ENCODE data around the gene RPA1.
"Not testable (repeated sequence)": the region's sequence is repeated elsewhere in the genome, so short reads cannot be mapped to it uniquely, and the experiment has no call there.

Gene RPA1

GRCh38 chr17:1880851-1881630, 51.2 kb downstream of the RPA1 start:
- DNase-seq = peak in 1 of 2 donors; percentile 55

GRCh38 chr17:1882836-1883235, 53.0 kb downstream of the RPA1 start:
- no peak for DNase-seq

DNA sequence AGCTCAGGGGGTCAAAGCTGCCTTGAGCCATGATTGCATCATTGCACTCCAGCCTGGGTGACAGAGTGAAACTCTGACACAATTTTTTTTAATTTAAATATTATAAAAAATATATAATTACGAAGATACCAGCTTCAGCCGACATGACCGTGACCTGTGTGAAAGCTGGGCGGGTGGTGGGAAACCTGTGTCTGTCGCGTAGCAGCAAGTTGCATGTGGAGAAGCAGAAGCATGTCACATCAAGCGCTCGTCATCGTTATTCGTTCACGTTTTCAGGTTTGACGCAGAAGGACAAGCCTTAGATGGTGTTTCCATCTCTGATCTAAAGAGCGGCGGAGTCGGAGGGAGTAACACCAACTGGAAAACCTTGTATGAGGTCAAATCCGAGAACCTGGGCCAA, 53.7 kb downstream of the RPA1 start:
- no peak for DNase-seq

- no peak for DNase-seq
Measured at GRCh38 chr17:1888741-1889140, 58.9 kb downstream of the RPA1 start.

DNA sequence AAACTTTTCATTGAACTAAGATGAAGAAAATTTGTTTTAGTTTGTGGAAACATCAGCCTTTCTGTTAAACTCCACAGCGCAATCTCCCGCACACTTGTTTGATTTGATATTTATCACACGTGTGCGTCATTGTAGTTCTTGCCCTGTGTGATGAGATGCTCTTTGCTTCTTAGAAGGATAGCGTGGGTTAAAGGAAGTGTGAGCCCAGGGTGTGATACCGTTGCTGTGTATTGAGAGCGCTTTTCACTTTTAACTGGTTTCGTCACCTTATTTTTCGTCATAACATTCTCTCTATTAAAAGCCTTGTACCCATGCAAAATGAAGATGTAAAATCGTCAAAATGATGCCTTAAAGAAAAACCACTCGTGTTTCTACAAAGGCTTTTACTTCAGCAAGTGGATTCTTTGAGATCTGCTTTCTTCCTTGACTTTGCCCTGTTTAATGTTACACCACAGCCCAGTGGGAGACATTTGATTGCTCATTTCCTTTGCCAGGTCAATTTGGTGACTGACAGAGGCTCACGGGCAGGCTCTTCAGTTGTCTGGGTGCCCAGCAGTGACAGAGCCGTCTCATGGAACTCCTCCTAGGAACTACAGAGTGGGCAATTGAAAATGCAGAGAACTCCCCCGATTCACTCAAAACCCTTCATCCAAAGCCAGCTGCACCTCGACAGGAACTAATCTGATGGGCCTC, 61.1 kb downstream of the RPA1 start:
- no peak for DNase-seq

- no peak for DNase-seq
Measured at GRCh38 chr17:1894753-1895339, 65.0 kb downstream of the RPA1 start.

DNA sequence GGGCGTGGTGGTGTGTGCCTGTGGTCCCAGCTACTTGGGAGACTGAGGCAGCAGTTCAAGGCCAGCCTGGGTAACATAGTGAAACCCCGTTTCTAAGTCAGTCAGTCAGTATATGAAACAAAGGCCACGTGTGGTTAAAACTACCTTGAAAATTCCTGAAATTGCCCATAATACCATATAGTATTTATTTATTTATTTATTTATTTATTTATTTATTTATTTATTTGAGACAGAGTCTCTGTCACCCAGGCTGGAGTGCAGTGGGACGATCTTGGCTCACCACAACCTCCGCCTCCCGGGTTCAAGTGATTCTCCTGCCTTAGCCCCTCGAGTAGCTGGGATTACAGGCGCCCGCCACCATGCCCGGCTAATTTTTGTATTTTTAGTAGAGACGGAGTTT, 65.7 kb downstream of the RPA1 start:
- not testable (repeated sequence) for DNase-seq

- DNase-seq = no peak
Measured at GRCh38 chr17:1896243-1897104, 66.7 kb downstream of the RPA1 start.

- no peak for DNase-seq
Measured at GRCh38 chr17:1897105-1897656, 67.4 kb downstream of the RPA1 start.

GRCh38 chr17:1898332-1898731, 68.5 kb downstream of the RPA1 start:
- DNase-seq = no peak

DNA sequence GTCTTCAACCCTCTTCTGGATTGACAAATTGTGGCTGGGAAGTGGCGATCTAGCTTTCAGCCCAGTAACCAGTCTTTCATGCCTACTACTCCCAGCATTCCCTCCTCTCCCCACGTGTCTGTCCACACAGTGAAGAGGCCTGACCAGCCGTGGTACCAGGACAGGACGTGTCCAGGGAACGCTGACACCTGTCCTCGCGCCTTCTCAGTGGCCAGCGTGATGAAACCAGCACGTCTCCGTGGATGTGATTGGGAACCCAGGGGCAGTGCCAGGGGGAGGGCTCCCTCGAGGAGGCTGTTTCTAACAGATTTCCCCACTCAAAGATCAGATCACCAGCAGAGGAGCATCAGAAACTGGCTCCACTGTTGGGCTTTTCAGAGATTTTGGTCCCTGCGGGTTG, 69.1 kb downstream of the RPA1 start:
- DNase-seq = no peak

- DNase-seq = no peak
Measured at GRCh38 chr17:1899403-1900000, 69.7 kb downstream of the RPA1 start.

GRCh38 chr17:1904273-1905182, 74.7 kb downstream of the RPA1 start:
- DNase-seq = no peak

DNA sequence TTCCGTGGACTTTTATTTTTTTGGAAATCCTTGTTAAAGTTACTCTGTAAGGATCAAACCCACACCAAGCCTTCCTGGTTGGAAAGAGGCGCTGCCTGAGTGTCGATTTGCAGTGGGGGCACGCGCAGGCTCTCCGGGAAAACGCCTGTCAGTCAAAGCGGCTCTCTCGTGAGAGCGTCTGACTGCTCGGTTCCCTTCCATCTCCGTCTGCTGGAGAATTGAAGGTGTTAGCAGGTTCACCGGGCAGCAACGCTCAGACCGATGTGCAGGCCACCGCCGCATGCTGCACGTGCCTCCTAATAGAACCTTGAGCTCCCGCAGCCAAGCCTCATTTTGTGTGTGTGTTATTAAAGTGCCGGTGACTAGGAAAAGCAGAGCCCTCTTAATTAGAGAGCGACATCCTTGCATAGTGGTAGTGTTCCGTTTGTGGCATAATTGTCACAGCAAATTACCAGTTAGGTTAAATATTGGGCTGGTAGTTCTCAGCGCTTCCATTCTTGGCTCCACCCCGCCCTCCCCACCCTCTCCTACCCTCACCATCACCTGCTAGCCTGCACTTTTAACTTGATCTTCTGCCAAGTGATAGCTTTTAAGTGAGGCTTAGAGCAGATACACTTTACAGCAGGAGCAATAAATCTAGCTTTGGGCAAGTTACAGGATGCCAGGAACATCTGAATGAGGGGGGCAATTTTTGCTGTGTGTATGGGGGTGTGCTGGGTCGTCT, 75.5 kb downstream of the RPA1 start:
- DNase-seq = no peak

DNA sequence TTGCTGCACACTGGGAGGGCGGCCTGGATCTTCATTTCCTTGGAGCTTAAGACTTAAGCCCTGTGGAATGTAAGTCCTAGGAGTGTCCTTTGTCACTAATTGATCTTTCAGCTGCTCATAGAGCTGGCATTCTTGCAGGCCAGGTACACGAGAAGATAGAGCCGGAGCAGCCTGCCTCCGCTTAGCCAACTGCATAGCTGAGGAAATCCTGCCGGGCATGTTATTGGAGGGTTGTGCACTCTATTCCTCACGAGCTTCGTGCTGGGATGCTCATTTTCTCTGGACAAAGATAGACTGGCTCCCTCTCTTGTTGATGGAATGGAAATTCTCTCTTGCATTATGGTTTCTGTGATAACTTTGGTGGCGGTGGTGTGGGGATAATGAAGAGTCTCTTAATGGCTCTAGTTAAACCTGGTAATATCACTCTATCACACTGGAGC, 76.9 kb downstream of the RPA1 start:
- DNase-seq = no peak

GRCh38 chr17:1907216-1907631, 77.4 kb downstream of the RPA1 start:
- DNase-seq = no peak

- no peak for DNase-seq
Measured at GRCh38 chr17:1907909-1908698, 78.3 kb downstream of the RPA1 start.

DNA sequence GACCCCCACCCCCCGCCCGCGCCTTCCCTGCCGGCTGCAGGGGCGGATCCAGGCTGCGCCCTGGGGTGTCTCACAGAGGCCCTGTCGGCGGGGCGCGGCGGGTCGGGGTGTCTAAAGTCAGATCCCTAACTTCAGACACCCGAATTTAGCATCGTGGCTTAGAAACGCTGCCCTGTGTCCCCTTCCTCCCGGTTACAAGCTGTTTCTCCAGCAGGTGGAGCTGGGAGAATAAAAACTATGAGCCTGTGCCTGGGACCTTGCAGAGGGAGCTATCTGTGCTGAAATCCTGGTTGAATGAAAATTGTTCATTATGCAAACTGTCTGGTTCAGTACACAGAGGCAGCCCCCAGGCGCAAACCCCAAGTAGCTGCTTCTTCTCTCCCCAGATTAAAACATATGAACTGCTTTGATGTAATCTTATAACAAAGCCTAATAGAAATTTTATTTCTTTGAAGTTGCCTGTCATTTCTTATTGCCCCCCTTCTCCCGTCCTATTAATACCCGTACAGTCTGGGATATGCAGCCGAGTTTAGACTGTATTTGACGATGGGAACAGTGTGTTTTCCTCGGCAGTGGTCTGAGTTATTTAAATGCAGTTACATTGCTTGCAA, 79.0 kb downstream of the RPA1 start:
- DNase-seq = peak; percentile 37 to 81

DNA sequence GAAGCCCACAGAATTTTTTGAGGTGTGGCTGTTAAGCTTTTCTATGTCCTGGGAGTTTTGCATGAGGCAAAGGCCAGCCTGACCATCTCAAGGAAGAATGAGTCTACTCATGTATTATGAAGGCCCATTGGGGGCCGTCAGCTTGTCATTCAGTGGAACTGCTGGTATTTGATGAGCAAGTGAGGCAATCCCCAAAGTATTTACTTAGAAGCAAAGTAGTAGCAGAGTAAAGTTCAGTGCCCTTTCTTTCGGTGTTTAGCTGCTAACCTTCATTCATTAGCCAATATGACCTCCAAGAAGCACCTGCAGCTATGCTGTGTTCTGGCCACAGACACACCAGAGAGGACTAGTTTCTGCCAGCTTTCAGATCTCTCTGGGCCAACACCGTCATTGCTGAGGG, 80.2 kb downstream of the RPA1 start:
- no peak for DNase-seq
